ENCODE measurements around the gene BROX. TPM values are rescaled to one million over a fixed set of nuclear protein-coding genes. Genes with fewer than 3 reads are reported as not detected.
"Not testable (repeated sequence)": the region's sequence is repeated elsewhere in the genome, so short reads cannot be mapped to it uniquely, and the experiment has no call there.

The BROX gene
- total RNA-seq, 1 experiment from 2014 or later: 44.9 TPM

- H3K4me2 ChIP-seq (ENCODE audit: low read length); H3K9me2 ChIP-seq (ENCODE audit: insufficient read depth); H3K4me3 ChIP-seq (replicated peaks in 1 of 2; ENCODE audit: low read depth in 1 of 2, low read length in 2 of 2); H2AFZ ChIP-seq (ENCODE audit: low read depth, low read length, poor library complexity, severe bottlenecking); intact Hi-C loops (cut with micrococcal nuclease); H3K27me3 ChIP-seq (ENCODE audit: insufficient read depth, low read length); ATAC-seq; CTCF ChIA-PET; H3K4me1 ChIP-seq (ENCODE audit: control insufficient read depth in 1 of 2, insufficient read depth in 2 of 2, low read length in 2 of 2); H3K79me2 ChIP-seq (ENCODE audit: insufficient read depth, low read length); RAD21 ChIA-PET (ENCODE audit: low non-redundant PET in 1 of 2, low total read pairs in 2 of 2, uncharacterized antibody in 2 of 2, unreplicated experiment in 2 of 2); H3K9me3 ChIP-seq (ENCODE audit: control insufficient read depth in 1 of 2, insufficient read depth in 1 of 2, low read depth in 1 of 2, low read length in 2 of 2); DNase-seq (ENCODE audit: low read depth, low spot score); H3K9ac ChIP-seq (ENCODE audit: low read length); POLR2A ChIA-PET; H3K27ac ChIP-seq (ENCODE audit: low read depth, low read length); BruUV-seq (replicated peaks); H4K20me1 ChIP-seq (ENCODE audit: insufficient read depth): not testable (repeated sequence)
- H3K36me3 ChIP-seq (ENCODE audit: control insufficient read depth in 1 of 2, insufficient read depth in 2 of 2, low read length in 2 of 2): peaks cover 20 to 29% of the 10 kb centered on the region in 2 experiments; a peak in 2 of 4 replicates
Measured at GRCh38 chr1:222669107-222669506, 43.3 kb upstream of the BROX start.

GRCh38 chr1:222670110-222670509 is 42.3 kb upstream of the BROX start:
- no peaks in the 10 kb centered on the region for H3K9me3 ChIP-seq (ENCODE audit: control insufficient read depth in 1 of 2, insufficient read depth in 1 of 2, low read depth in 1 of 2, low read length in 2 of 2)
- no peak overlapping the region for H3K27ac ChIP-seq (ENCODE audit: low read depth, low read length)
- POLR2A ChIA-PET: no interaction called here
- H3K4me2 ChIP-seq (ENCODE audit: low read length): no peak overlapping the region
- no peak overlapping the region for H3K9ac ChIP-seq (ENCODE audit: low read length)
- H3K4me3 ChIP-seq (replicated peaks in 1 of 2; ENCODE audit: low read depth in 1 of 2, low read length in 2 of 2): no peak overlapping the region
- RAD21 ChIA-PET (ENCODE audit: low non-redundant PET in 1 of 2, low total read pairs in 2 of 2, uncharacterized antibody in 2 of 2, unreplicated experiment in 2 of 2): no interaction called here
- DNase-seq (ENCODE audit: low read depth, low spot score) (no peak), ATAC-seq (no peak)
- TF ChIP-seq ZNF274 (IDR thresholded peaks at IDR 0.05; ENCODE audit: low read depth, low read length): no peak
- no peak for TF ChIP-seq CEBPB (IDR thresholded peaks at IDR 0.05; ENCODE audit: low read depth)
- TF ChIP-seq CTCF (IDR thresholded peaks at IDR 0.05 in 2 of 3, conservative IDR thresholded peaks at IDR 0.05 in 1 of 3; ENCODE audit: borderline replicate concordance in 1 of 3, insufficient read depth in 1 of 3, low read depth in 2 of 3, low read length in 2 of 3): no peak
- TF ChIP-seq REST (IDR thresholded peaks at IDR 0.05; ENCODE audit: low read depth): no peak
- TF ChIP-seq POLR2AphosphoS5 (IDR thresholded peaks at IDR 0.05; ENCODE audit: low read depth, low read length): no peak
- no peak for TF ChIP-seq CBX3 (IDR thresholded peaks at IDR 0.05; ENCODE audit: low read depth)
- no peak for TF ChIP-seq EZH2 (IDR thresholded peaks at IDR 0.05)
- TF ChIP-seq POLR2A (IDR thresholded peaks at IDR 0.05; ENCODE audit: borderline replicate concordance, extremely low read depth, insufficient read depth, insufficient read length): no peak
- no peak for TF ChIP-seq ATF3 (IDR thresholded peaks at IDR 0.05)
- no peak for TF ChIP-seq ZBTB33 (IDR thresholded peaks at IDR 0.05; ENCODE audit: extremely low read depth, insufficient replicate concordance, low read length)
- no peak for TF ChIP-seq SIN3A (IDR thresholded peaks at IDR 0.05; ENCODE audit: low read depth)
- no peak for TF ChIP-seq JUND (IDR thresholded peaks at IDR 0.05)
- H3K79me2 ChIP-seq (ENCODE audit: insufficient read depth, low read length): no peaks in the 10 kb centered on the region
- no TSS peak for BruUV-seq (replicated peaks)
- H3K4me1 ChIP-seq (ENCODE audit: control insufficient read depth in 1 of 2, insufficient read depth in 2 of 2, low read length in 2 of 2): no peaks in the 10 kb centered on the region
- peaks cover 14 to 22% of the 10 kb centered on the region in 2 experiments; a peak in 2 of 4 replicates for H3K36me3 ChIP-seq (ENCODE audit: control insufficient read depth in 1 of 2, insufficient read depth in 2 of 2, low read length in 2 of 2)
- 0 out of 2 replicates have a peak, but pooled peaks cover 4% of the 10 kb centered on the region for H4K20me1 ChIP-seq (ENCODE audit: insufficient read depth)
- no peaks in the 10 kb centered on the region for H3K27me3 ChIP-seq (ENCODE audit: insufficient read depth, low read length)
- intact Hi-C loops (cut with micrococcal nuclease): no loop called here
- CTCF ChIA-PET: no interaction called here
- no peaks in the 10 kb centered on the region for H3K9me2 ChIP-seq (ENCODE audit: insufficient read depth)
- no peak overlapping the region for H2AFZ ChIP-seq (ENCODE audit: low read depth, low read length, poor library complexity, severe bottlenecking)

Measured in HCT116 (cell line).